OCI-M2 (cell line): ENCODE results near the gene FANCC.
"Not testable (repeated sequence)": the region's sequence is repeated elsewhere in the genome, so short reads cannot be mapped to it uniquely, and the experiment has no call there.

Source experiments
- DNase-seq: peaks from one replicate; lab custom pipeline; 2025; ENCODE audit not compliant: unreplicated experiment; lab: John Stamatoyannopoulos, UW

Gene FANCC

DNA sequence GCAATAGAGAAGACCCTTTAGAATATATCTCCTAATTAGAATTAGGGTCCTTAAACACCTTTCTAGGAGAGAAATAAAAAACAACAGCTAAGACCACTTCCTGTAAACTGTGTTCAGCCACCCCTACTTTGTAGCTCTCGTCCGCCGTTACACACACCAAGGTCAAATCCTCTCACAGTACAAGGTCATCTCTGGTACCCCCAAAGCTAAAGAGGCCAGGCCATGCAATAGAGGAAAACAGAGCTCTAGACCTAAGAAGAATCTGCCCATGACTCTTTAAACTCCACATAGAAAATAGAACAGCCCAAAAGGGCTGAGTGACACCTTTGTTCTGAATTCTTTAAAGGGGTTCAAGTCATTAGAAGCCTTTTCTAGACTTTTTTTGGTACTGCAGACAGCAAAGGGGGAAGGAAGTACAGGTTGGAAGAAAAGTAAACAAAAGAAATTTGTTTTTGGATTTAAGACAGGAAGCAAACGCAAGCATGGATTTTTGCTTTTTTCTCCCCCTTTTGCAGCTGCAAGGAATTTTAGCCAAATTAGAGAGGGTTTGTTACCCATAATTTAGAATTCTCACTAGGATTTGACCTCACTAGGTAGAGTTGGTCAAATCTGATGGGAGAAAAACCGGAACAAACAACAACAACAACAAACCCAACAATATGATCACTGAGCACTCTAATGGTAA is 13.4 kb upstream of the FANCC start:
- DNase-seq: no peak

DNA sequence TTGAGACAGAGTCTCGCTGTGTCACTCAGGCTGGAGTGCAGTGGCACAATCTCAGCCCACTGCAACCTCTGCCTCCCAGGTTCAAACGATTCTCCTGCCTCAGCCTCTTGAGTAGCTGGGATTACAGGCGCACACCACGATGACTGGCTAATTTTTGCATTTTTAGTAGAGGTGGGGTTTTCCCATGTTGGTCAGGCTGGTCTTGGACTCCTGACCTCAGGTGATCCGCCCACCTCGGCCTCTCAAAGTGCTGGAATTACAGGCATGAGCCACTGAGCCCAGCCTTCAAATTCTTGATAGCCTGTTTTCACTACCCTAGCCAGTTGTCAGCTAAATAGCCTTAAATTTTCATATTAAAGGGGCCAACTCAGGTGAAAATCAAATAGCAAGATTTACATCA is 11.6 kb upstream of the FANCC start:
- DNase-seq: not testable (repeated sequence)

DNA sequence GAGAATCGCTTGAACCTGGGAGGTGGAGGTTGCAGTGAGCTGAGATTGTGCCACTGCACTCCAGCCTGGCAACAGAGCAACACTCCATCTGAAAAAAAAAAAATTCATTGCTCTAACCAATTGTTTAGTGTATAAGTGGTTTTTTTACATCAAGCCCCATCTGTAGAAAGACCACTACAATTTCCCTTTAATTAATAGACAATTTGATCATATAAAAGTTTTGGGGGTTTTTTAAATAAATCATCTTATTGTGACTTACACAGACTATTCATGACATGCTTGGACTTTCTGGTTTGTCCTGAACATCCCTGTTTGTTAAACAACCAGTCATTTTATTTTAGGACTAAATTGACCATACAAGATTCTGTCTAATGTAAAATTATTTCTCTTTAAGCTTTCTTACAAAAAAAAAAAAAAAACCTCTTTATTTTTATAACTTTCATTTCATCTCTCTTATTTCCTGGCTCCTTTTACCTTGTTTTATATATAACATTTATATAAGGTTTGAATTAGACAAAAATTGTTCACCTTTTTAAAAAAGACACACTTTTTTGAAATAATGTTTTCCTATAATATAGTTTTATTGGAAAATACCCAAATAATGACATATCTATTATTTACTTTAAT is 9.8 kb upstream of the FANCC start:
- DNase-seq: no peak

DNA sequence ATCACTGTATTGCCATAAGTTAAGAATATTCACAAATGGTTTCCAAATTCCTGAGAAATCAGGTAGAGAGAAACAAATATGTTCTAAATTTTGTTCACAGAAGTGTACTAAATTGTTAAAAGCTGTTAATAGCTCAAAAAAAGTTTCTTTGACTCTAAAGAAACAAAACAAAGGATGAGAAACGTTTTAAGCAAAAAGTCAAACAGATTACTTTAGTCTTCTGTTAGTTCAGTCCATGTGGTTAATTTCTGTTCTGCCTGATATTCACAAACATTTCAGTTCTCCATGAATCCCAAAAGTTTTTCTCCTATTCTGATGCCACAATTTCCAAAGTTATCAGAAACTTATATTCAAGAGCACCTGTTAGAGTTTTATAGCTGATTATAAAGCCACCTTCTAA is 7.7 kb upstream of the FANCC start:
- no peak for DNase-seq

DNA sequence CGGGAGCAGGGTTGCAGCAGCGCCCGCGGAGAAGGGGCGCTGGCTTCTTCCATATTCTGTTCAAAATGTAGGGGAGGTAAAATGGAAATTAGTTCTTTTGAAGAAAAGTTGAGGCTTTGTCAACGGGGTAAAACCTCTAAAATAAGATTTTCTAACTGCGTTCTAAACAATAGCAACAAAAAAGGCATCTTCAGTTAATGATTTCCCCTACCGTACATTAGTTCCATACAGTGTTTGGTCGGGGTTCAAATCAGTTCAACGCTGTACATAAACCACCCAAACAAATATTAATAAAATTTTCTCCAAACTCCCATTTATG is 343 bp upstream of the FANCC start:
- no peak for DNase-seq

DNA sequence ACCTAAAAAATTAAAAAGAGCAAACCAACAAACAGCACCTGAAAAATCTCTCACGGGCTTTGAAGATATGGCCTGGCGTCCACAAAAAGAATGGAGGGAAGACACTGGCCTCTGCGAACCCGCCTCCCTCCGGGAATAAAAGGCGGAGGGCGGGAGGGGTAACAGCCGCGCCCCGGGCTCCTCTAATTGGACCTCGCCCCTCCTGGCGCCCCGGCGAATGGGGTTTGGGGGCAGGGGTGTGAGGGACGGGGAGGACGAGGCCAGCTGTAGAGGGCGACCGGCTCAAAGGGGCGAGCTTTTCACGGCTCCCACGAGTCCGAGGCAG is 753 bp downstream of the FANCC start:
- DNase-seq: no peak

DNA sequence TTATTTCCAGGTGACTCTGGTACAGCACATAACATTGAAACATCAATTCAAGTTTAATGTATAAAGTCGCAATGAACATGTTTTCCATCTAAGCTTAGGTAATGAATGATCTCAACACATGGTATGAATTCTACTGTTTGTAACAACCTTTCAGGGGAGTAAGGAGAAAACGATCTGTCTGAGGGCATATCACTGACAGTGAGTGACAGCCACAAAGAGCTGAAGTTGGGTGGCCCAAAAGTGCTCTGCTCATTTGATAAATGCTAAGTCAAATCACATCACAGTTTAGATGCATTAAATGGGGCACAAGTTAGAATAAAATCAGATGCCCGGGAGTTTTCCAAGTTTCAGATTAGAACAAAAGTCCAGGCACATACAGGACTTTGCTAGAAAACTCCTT is 1.2 kb downstream of the FANCC start:
- DNase-seq: no peak

DNA sequence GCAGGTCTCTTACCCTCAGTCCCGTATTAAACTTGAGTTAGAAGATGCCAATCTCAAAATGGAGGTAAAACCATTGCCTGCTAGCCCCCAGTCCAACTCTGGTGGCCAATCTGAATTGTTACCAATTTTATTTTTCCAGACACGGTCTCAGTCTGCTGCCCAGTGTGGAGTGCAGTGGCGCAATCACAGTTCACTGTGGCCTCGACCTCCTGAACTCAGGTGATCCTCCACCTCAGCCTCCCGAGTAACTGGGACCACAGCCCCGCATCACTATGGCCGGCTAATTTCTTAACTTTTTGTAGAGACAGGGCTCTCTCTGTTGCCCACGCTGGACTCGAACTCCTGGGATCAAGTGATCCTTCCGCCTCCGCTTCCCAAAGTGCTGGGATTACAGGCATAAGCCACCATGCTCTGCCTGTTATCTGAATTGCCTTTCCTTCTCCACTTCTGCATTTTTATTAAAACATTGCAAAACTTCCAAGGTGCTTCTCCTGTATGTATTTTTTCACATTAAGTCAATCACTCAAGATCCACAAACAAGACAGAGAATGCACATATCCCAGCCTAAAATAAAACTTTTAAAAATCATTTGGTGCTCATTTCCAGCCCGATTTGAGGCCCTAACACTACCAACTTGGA is 2.3 kb downstream of the FANCC start:
- no peak for DNase-seq

DNA sequence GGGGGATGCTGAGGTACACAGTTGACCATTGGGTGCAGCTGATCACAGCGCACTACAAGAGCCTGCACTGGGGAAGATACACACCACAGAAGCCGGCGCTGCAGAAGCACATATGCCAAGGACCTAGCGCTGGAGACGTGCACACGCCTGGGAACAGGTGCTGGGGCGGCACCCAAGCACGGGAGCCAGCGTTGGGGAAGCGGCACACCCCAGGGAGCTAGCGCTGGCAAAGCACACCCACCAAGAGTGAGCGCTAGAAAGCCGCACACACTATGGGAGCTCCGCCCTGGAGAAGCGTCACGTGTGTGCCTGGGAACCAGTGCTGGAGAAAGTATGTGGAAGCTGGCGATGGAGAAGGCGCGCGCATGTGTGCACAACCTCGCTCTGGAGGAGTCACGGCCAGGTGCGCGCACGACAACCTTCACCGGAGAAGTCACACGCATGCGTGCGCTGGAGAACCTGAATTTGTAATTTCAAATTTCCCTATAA is 4.5 kb downstream of the FANCC start:
- DNase-seq: no peak

DNA sequence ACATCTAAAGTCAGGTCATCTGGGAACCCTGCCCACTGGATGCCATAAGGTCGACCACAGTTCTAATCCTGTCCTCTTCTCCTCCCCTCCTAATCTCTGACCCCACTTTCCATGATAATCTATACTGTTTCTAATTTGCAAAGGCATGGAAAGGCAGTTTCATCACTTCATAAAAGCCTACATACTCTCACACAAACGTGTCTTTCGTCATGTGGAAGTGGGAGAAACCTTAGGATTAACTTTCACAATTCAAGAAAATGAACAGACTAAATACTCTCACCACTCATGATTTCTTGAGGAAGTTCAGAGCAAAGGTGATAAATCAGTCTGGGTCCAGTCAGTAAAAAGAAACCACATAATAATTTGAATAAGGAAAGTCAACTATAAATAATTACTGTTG is 5.5 kb downstream of the FANCC start:
- DNase-seq: no peak

DNA sequence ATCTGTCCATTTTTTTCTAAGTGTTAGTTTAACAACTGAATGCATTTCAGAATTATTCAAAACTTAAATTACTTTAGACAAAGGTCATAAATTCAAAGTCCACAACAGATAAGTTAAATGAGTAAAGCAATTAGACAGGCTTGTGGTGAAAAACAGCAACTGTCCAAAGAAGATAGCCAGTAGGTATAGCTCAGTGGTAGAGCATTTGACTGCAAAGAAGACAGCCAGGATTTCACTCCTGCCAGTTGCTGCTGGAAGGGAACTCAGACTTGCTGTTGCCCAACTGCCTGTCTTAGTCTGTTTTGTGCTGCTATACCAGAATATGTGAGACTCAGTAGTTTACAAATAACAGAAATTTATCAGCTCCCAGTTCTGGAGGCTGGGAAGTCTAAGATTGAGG is 10.0 kb downstream of the FANCC start:
- DNase-seq: no peak

DNA sequence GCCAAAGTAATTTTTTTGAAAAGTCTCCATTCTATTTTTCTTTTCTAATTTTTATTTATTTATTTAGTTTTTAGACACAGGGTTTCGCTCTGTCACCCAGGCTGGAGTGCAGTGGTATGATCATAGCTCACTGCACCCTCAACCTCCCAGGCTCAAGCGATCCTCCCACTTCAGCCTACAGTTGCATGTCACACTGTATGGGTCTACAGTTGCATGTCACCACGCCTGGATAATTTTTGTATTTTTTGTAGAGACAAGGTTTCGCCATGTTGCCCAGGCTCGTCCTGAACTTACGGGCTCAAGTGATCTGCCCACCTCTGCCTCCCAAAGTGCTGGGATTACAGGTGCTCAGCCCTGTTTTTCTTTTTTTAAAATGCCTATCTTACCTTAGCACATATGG is 10.7 kb downstream of the FANCC start:
- no peak for DNase-seq

DNA sequence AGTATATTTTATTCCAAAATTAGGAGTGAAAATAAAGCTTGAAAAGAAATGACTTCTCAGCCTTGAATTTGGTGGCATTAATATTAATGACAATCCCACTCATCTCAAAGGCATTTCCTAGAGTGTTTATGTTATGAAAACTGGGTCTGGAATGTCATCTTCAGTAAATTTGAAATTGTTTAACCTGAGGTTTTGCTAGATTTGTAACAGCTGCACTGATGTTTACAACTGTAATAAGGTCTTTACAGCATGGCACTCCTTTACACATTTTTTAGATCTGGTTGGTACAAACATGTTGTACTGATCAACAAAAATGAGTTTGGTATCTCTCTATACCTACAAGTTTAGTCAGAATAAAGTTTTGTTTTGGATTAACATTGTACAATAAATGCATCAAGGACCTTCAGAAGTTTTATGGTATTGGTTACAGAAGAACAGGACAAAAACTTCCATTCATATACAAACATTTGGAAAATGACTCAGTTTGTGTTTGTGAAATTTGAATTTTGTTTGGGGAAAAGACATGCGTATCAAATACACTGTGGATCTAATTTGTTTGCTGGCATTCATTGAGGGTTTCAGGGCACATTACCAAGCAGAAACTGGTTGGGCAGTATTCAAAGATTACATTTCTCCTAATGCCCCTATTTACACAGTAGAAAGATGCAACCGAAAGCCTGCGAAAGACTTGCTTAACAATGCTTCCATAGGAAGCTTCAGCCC is 11.6 kb downstream of the FANCC start:
- no peak for DNase-seq

DNA sequence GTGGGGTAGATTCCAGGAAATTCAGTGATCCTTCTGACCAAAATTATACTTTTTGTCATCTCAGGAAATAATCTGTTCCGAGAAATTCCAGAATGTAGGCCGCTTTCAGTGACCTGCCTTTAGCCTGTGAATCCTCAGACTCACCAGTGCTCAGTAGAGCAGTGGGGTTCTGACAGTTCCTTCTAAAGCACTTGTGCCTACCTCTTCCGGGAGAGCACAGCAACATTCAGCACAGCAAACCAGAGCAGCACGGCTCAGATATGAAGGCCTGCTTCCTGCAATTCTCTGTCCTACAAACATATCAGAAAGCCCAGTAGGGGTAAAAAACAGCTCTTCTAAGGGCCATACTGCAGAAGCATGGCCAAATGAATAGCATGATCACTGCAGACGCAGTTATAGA is 15.0 kb downstream of the FANCC start:
- DNase-seq: no peak

DNA sequence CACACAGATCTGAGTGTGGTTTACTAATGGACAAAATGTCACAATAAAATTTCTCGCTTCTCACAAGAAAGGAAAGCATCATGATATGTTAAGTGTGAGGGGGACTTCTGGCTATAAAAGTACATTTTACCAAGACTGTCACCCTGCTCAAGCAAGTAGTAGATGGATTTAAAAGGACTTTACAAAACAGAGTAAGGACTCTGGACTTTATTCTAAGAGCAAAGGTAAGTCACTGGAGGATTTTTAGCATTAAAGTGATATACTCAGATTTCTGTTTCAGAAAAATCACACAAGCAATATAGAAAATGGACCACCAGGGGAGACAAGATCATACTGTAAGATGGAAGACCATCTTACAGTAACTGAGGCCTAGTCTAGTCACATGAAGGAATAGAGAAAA is 19.7 kb downstream of the FANCC start:
- DNase-seq: no peak

DNA sequence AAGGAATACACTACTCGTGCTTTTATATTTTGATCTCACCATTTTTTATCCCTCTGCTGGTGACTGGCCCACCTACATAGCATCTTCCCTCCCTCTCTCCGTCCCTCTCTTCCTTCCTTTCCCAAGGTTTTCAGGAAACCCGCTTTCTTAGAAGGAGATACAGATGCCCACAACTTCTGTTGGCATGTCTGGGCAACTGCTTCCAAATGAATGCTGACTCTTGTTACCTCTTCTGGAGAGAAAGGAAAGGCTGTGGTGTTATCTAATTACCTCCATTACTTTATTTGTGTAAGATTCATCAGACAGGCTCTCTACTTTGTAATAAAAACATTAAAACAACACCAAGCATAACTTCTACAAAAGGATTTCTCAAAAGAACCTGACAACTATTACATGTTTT is 20.2 kb downstream of the FANCC start:
- no peak for DNase-seq

DNA sequence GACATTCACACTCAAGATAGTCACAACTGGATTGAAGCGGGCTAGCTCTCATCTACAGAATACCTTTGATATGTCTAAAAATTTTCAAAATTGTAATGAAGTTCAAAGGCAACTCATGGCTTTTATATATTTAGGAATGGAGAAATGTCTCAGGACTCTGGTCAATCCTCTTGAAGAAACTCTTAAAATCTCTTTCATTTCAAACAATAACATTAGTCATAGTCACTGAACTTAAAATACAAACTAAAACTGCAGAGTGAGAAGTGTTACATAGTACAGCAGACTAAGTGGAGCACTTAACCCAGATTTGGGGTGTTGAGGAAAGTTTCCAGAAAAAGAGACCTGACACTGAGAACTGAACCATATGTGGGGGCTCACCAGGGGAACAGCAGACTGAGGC is 20.7 kb downstream of the FANCC start:
- no peak for DNase-seq

DNA sequence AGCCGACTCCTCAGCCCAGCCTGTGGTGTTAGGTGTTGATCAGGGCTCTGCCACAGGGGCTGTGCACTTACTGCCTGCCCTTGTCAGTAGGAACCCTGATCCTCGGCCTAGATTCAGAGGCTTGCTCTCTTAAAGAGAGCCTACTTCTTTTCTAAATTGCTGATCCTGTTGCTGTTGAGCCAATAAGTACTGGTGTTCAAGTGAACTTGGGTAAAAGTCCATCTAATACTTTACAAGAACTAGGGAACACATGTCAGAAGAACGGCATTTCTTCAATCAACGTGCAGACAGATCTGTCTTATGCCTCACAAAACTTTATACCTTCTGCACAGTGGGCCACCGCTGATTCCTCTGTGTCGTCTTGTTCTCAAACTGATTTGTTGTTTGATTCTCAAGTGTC is 24.2 kb downstream of the FANCC start:
- DNase-seq: not testable (repeated sequence)

DNA sequence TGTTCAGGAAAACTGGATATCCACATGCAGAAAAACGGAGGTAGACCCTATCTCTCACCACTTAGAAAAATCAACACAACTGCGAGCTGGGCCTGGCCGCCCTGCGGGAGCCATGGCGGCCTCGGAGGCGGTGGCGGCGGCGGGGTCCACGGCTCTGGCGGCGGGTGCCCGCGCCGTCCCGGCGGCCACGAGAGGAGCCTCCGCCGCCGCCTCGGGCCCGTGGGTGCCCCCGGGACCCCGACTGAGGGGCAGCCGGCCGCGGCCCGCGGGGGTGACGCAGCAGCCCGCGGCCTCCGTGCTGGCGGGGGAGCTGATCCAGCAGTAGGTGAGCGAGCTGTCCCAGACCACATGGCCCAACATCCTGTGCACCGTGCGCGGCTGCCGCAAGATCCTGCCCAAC is 25.3 kb downstream of the FANCC start:
- DNase-seq: no peak

DNA sequence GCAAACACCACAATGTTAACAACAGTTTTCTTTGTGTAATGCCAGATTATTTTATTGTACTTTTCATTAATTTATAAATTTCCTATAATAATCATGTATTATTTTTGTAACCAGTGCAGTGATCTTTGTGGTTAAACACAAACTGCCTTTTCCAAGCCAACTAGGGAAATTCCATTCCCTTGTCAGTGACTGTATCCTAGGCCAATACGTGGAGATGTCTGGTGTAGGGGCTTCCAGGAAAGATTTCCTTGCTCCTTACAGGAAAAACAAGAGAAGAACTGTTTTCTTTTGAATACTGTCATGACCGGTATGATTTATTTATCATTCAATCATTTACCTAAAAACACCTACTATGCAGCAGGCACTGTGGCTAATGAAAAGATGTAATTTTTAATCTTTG is 31.4 kb downstream of the FANCC start:
- no peak for DNase-seq

DNA sequence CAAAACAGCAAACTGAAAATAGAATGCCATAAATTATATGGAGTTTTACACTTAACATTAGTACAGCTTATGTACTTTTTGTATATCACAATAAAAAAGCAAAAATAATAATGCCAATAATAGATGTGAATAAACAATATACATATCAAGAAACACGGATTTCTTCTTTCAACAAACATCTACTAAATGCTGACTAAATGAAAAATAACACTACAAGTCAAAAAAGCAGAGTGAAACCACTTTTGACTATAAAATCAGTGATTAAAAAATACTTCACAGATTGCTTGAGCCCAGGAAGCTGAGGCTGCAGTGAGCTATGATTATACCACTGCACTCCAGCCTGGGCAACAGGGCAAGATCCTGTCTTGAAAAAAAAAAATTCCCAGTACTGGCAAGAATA is 32.2 kb downstream of the FANCC start:
- no peak for DNase-seq
